ENCODE data around the gene PDSS2.
A peak's percentile ranks its signal among the peaks of the same experiment; 100 is the strongest.
"Not testable (repeated sequence)": the region's sequence is repeated elsewhere in the genome, so short reads cannot be mapped to it uniquely, and the experiment has no call there.

PDSS2 gene

GRCh38 chr6:107473660-107474059 is 14.3 kb upstream of the PDSS2 start:
- no peak for DNase-seq

- DNase-seq = no peak
These were observed 11.0 kb upstream of the PDSS2 start for GRCh38 chr6:107470364-107470763.

GRCh38 chr6:107466062-107466461 is 6.7 kb upstream of the PDSS2 start:
- no peak for DNase-seq

- DNase-seq = peak; percentile 57
These were observed 793 bp upstream of the PDSS2 start for GRCh38 chr6:107460083-107460631.

- no peak for DNase-seq
These were observed 587 bp downstream of the PDSS2 start for GRCh38 chr6:107458672-107459282.

GRCh38 chr6:107448776-107449175 is 10.6 kb downstream of the PDSS2 start:
- no peak for DNase-seq

GRCh38 chr6:107447663-107448216 is 11.6 kb downstream of the PDSS2 start:
- no peak for DNase-seq

- no peak for DNase-seq
These were observed 15.1 kb downstream of the PDSS2 start for GRCh38 chr6:107444277-107444676.

- DNase-seq = no peak
These were observed 15.6 kb downstream of the PDSS2 start for GRCh38 chr6:107443608-107444267.

- DNase-seq = no peak
These were observed 16.3 kb downstream of the PDSS2 start for GRCh38 chr6:107442938-107443607.

- DNase-seq = no peak
These were observed 17.7 kb downstream of the PDSS2 start for GRCh38 chr6:107441682-107442081.

GRCh38 chr6:107440936-107441335 is 18.4 kb downstream of the PDSS2 start:
- DNase-seq = no peak

- DNase-seq = no peak
These were observed 20.0 kb downstream of the PDSS2 start for GRCh38 chr6:107439406-107439805.

- DNase-seq = no peak
These were observed 21.7 kb downstream of the PDSS2 start for GRCh38 chr6:107437691-107438090.

GRCh38 chr6:107436881-107437280 is 22.5 kb downstream of the PDSS2 start:
- DNase-seq = no peak

GRCh38 chr6:107435798-107436197 is 23.6 kb downstream of the PDSS2 start:
- DNase-seq = no peak

GRCh38 chr6:107434812-107435211 is 24.6 kb downstream of the PDSS2 start:
- no peak for DNase-seq

GRCh38 chr6:107425951-107426350 is 33.4 kb downstream of the PDSS2 start:
- not testable (repeated sequence) for DNase-seq

- DNase-seq = no peak
These were observed 35.8 kb downstream of the PDSS2 start for GRCh38 chr6:107423474-107423990.

GRCh38 chr6:107421696-107422256 is 37.6 kb downstream of the PDSS2 start:
- DNase-seq = no peak

- DNase-seq = no peak
These were observed 39.6 kb downstream of the PDSS2 start for GRCh38 chr6:107419733-107420132.

GRCh38 chr6:107418118-107418517 is 41.2 kb downstream of the PDSS2 start:
- DNase-seq = no peak

GRCh38 chr6:107416145-107416544 is 43.2 kb downstream of the PDSS2 start:
- no peak for DNase-seq

All from inflammatory macrophage treated with lipopolysaccharide for 4 hours (primary cell).